ENCODE results near the gene LAMA4. TPM values are rescaled to one million over a fixed set of nuclear protein-coding genes. Genes with fewer than 3 reads are reported as not detected.

LAMA4 gene
- total RNA-seq, 1 experiment from 2014 or later = 1.1 TPM

DNA sequence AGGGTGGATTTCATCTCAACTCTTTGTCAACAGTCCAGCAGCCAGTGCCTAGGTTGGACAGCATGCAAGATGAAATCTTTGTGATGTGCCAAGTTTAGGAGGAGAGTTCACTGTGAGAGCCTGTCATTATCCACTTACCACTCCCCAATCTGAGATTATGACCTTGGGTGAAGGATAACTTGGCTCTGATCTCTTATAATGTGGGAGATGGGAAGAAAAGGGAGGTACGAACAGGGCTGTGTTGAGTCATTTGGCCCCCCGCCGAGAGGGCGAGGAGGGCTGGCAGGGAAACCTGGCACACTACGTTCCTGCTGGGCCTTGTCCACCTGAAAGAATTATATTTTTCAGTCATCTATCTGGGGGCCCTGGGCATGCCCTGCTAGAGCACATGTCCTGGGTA, 35.8 kb downstream of the LAMA4 start:
- no peak overlapping the region for H2BK120ac ChIP-seq (ENCODE audit: low read depth, low read length, poor library complexity, severe bottlenecking)
- H3K79me1 ChIP-seq (ENCODE audit: insufficient read depth, low read depth, low read length, poor library complexity, severe bottlenecking) = no peaks in the 10 kb centered on the region
- no peak overlapping the region for H4K8ac ChIP-seq (replicated peaks; ENCODE audit: insufficient read length, low read depth, low read length)
- no peaks in the 10 kb centered on the region for H3K79me2 ChIP-seq (ENCODE audit: insufficient read depth, low read length)
- no peak overlapping the region for H4K91ac ChIP-seq (ENCODE audit: insufficient read length, low read depth, low read length)
- TF ChIP-seq, protein P1, sequence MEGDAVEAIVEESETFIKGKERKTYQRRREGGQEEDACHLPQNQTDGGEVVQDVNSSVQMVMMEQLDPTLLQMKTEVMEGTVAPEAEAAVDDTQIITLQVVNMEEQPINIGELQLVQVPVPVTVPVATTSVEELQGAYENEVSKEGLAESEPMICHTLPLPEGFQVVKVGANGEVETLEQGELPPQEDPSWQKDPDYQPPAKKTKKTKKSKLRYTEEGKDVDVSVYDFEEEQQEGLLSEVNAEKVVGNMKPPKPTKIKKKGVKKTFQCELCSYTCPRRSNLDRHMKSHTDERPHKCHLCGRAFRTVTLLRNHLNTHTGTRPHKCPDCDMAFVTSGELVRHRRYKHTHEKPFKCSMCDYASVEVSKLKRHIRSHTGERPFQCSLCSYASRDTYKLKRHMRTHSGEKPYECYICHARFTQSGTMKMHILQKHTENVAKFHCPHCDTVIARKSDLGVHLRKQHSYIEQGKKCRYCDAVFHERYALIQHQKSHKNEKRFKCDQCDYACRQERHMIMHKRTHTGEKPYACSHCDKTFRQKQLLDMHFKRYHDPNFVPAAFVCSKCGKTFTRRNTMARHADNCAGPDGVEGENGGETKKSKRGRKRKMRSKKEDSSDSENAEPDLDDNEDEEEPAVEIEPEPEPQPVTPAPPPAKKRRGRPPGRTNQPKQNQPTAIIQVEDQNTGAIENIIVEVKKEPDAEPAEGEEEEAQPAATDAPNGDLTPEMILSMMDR (conservative IDR thresholded peaks at IDR 0.05) = no peak
- no peak overlapping the region for H2BK20ac ChIP-seq (ENCODE audit: low read depth, low read length, poor library complexity, severe bottlenecking)
- Mint-ChIP-seq H3K9me3 (no peaks in the 10 kb centered on the region), H3K4me1 (peaks cover 6 to 8% of the 10 kb centered on the region in 2 experiments), H3K27ac (peak overlapping the region in 1 of 3 experiments; percentile 46; a peak in 1 of 7 replicates), H3K36me3 (ENCODE audit: insufficient read depth in 1 of 3, low read depth in 3 of 3) (no peaks in the 10 kb centered on the region), H3K27me3 (ENCODE audit: low read depth) (no peaks in the 10 kb centered on the region), H3K4me3 (no peak overlapping the region)
- peaks cover 3% of the 10 kb centered on the region; the same call in 1 of the 2 replicates for H3K4me1 ChIP-seq (ENCODE audit: insufficient read depth, low read length)
- H3K4ac ChIP-seq (ENCODE audit: low read depth, low read length) = no peak overlapping the region
- no peak overlapping the region for H3K9ac ChIP-seq (ENCODE audit: extremely low read depth, insufficient read length, low read length)
- no peak overlapping the region for H2BK12ac ChIP-seq (ENCODE audit: insufficient read length, low read depth, low read length)
- no peak overlapping the region for H2AFZ ChIP-seq (ENCODE audit: low read length)
- no peak overlapping the region for H2BK15ac ChIP-seq (ENCODE audit: low read depth, low read length)
- H3K23me2 ChIP-seq (ENCODE audit: insufficient read length, low read depth, low read length, poor library complexity, severe bottlenecking) = no peaks in the 10 kb centered on the region
- H2AK5ac ChIP-seq (ENCODE audit: insufficient read length, low read length) = no peak overlapping the region
- no peaks in the 10 kb centered on the region for H4K20me1 ChIP-seq (ENCODE audit: control insufficient read depth, insufficient read depth, insufficient read length)
- no peak overlapping the region for H3K23ac ChIP-seq (ENCODE audit: insufficient read length, low read depth, low read length)
- DNase-seq = no peak
- H3K27ac ChIP-seq (ENCODE audit: insufficient read length, low read depth, low read length) = no peak overlapping the region
- no peaks in the 10 kb centered on the region for H3K9me3 ChIP-seq (ENCODE audit: control insufficient read depth, low read depth, low read length)
- H3T11ph ChIP-seq (ENCODE audit: low read length) = no peak overlapping the region
- H2BK5ac ChIP-seq (ENCODE audit: insufficient read length, low read length) = no peak overlapping the region
- H3K27me3 ChIP-seq (ENCODE audit: insufficient read depth, low read length) = no peaks in the 10 kb centered on the region
- no CpG with 5 or more reads among the region's 5 CpGs for WGBS (ENCODE audit: extremely low coverage, insufficient read length, low lambda C conversion rate)
- no peak overlapping the region for H3K56ac ChIP-seq (ENCODE audit: insufficient read length, low read depth, low read length)
- H3K4me2 ChIP-seq (ENCODE audit: insufficient read depth, insufficient read length, low read length) = no peak overlapping the region
- H4K5ac ChIP-seq (ENCODE audit: insufficient read length, low read depth, low read length) = no peak overlapping the region
- no peak overlapping the region for H3K14ac ChIP-seq (ENCODE audit: insufficient read depth, low read length)
- H3K18ac ChIP-seq (ENCODE audit: insufficient read length, low read depth, low read length) = no peak overlapping the region
